ENCODE results near the gene OSBPL3. TPM values are rescaled to one million over a fixed set of nuclear protein-coding genes. Genes with fewer than 3 reads are reported as not detected.

Gene OSBPL3
- total RNA-seq, 1 donor from 2014 or later, result 43.8 TPM

GRCh38 chr7:24763303-24763901 lies 216.6 kb downstream of the OSBPL3 start:
- DNase-seq (ENCODE audit: low read depth), result no peak

- no peak for DNase-seq (ENCODE audit: low read depth)
Measured at GRCh38 chr7:24762771-24763170, 217.2 kb downstream of the OSBPL3 start.

GRCh38 chr7:24760968-24761367 lies 219.0 kb downstream of the OSBPL3 start:
- no peak for DNase-seq (ENCODE audit: low read depth)

GRCh38 chr7:24757353-24758275 lies 222.4 kb downstream of the OSBPL3 start, which contains the start of gene GSDME:
Gene GSDME, minus strand, starts transcription at chr7:24757464. Its CDS starts 7,690 bp downstream, at chr7:24749774.
- DNase-seq (ENCODE audit: low read depth), result peak; percentile 56

- DNase-seq (ENCODE audit: low read depth), result peak; percentile 16
Measured at GRCh38 chr7:24756545-24757352, 223.2 kb downstream of the OSBPL3 start.

GRCh38 chr7:24755541-24756407 lies 224.2 kb downstream of the OSBPL3 start:
- DNase-seq (ENCODE audit: low read depth), result peak; percentile 87

GRCh38 chr7:24754906-24755506 lies 225.0 kb downstream of the OSBPL3 start:
- no peak for DNase-seq (ENCODE audit: low read depth)

GRCh38 chr7:24752073-24752800 lies 227.7 kb downstream of the OSBPL3 start:
- DNase-seq (ENCODE audit: low read depth), result no peak

- DNase-seq (ENCODE audit: low read depth), result no peak
Measured at GRCh38 chr7:24751484-24751883, 228.5 kb downstream of the OSBPL3 start.

GRCh38 chr7:24750441-24751055 lies 229.4 kb downstream of the OSBPL3 start:
- DNase-seq (ENCODE audit: low read depth), result no peak

- DNase-seq (ENCODE audit: low read depth), result no peak
Measured at GRCh38 chr7:24748521-24748920, 231.5 kb downstream of the OSBPL3 start.

Other genes starting within 250 kb of the OSBPL3 start
- gene GSDME, start 222.7 kb downstream of the OSBPL3 start, total RNA-seq, result 68.4 and 79.0 TPM in 2 replicates
- gene CYCS, start 145.1 kb upstream of the OSBPL3 start, total RNA-seq, result 62.9 and 127 TPM in 2 replicates
- gene NPVF, start 248.3 kb upstream of the OSBPL3 start, total RNA-seq, result not detected in 2 replicates

All from renal cortical epithelial cell (primary cell).